ENCODE measurements around the gene CCDC183.
A peak's percentile ranks its signal among the peaks of the same experiment; 100 is the strongest.

CCDC183 gene

GRCh38 chr9:136851941-136852663, 56.0 kb downstream of the CCDC183 start, which contains the start of gene MAMDC4:
MAMDC4 (plus strand) TSS chr9:136852346; CDS start chr9:136852417, 71 bp downstream.
- peaks cover 8% of the 10 kb centered on the region for H3K4me1 ChIP-seq (ENCODE audit: control insufficient read depth, insufficient read depth, low read length)
- no peak within 1 kb of the TSS for H3K4me3 ChIP-seq (ENCODE audit: low read length)
- DNase-seq (ENCODE audit: low read depth) = no peak
- H3K27me3 ChIP-seq (replicated peaks; ENCODE audit: control insufficient read depth, insufficient read depth, low read length) = no peaks in the 10 kb centered on the region
- peaks cover 6% of the 10 kb centered on the region for H3K36me3 ChIP-seq (ENCODE audit: control insufficient read depth, insufficient read depth, low read length, severe bottlenecking)
- H3K9ac ChIP-seq (ENCODE audit: low read length) = peak within 1 kb of the TSS; percentile 10
- H3K9me3 ChIP-seq (ENCODE audit: control insufficient read depth, low read length) = no peaks in the 10 kb centered on the region

GRCh38 chr9:136852664-136853595, 56.8 kb downstream of the CCDC183 start:
- Histone ChIP-seq H3K36me3 (ENCODE audit: control insufficient read depth, insufficient read depth, low read length, severe bottlenecking) (peaks cover 6% of the 10 kb centered on the region), H3K4me3 (ENCODE audit: low read length) (no peak overlapping the region), H3K9me3 (ENCODE audit: control insufficient read depth, low read length) (no peaks in the 10 kb centered on the region), H3K4me1 (ENCODE audit: control insufficient read depth, insufficient read depth, low read length) (peaks cover 8% of the 10 kb centered on the region), H3K27me3 (replicated peaks; ENCODE audit: control insufficient read depth, insufficient read depth, low read length) (no peaks in the 10 kb centered on the region), H3K9ac (ENCODE audit: low read length) (no peak overlapping the region)
- no peak for DNase-seq (ENCODE audit: low read depth)

- H3K4me3 ChIP-seq (ENCODE audit: low read length) = no peak overlapping the region
- no peak for DNase-seq (ENCODE audit: low read depth)
- H3K9me3 ChIP-seq (ENCODE audit: control insufficient read depth, low read length) = no peaks in the 10 kb centered on the region
- H3K9ac ChIP-seq (ENCODE audit: low read length) = no peak overlapping the region
- H3K4me1 ChIP-seq (ENCODE audit: control insufficient read depth, insufficient read depth, low read length) = peaks cover 8% of the 10 kb centered on the region
- no peaks in the 10 kb centered on the region for H3K27me3 ChIP-seq (replicated peaks; ENCODE audit: control insufficient read depth, insufficient read depth, low read length)
- peaks cover 6% of the 10 kb centered on the region for H3K36me3 ChIP-seq (ENCODE audit: control insufficient read depth, insufficient read depth, low read length, severe bottlenecking)
These were observed 57.5 kb downstream of the CCDC183 start for GRCh38 chr9:136853596-136854112.

GRCh38 chr9:136854113-136854841, 58.1 kb downstream of the CCDC183 start:
- Histone ChIP-seq H3K4me1 (ENCODE audit: control insufficient read depth, insufficient read depth, low read length) (peaks cover 14% of the 10 kb centered on the region), H3K9me3 (ENCODE audit: control insufficient read depth, low read length) (no peaks in the 10 kb centered on the region), H3K36me3 (ENCODE audit: control insufficient read depth, insufficient read depth, low read length, severe bottlenecking) (peaks cover 6% of the 10 kb centered on the region), H3K27me3 (replicated peaks; ENCODE audit: control insufficient read depth, insufficient read depth, low read length) (no peaks in the 10 kb centered on the region), H3K9ac (ENCODE audit: low read length) (no peak overlapping the region), H3K4me3 (ENCODE audit: low read length) (no peak overlapping the region)
- no peak for DNase-seq (ENCODE audit: low read depth)

GRCh38 chr9:136854842-136855460, 58.8 kb downstream of the CCDC183 start:
- H3K36me3 ChIP-seq (ENCODE audit: control insufficient read depth, insufficient read depth, low read length, severe bottlenecking) = peaks cover 6% of the 10 kb centered on the region
- peaks cover 17% of the 10 kb centered on the region for H3K4me1 ChIP-seq (ENCODE audit: control insufficient read depth, insufficient read depth, low read length)
- H3K4me3 ChIP-seq (ENCODE audit: low read length) = no peak overlapping the region
- no peaks in the 10 kb centered on the region for H3K9me3 ChIP-seq (ENCODE audit: control insufficient read depth, low read length)
- H3K27me3 ChIP-seq (replicated peaks; ENCODE audit: control insufficient read depth, insufficient read depth, low read length) = no peaks in the 10 kb centered on the region
- no peak for DNase-seq (ENCODE audit: low read depth)
- H3K9ac ChIP-seq (ENCODE audit: low read length) = no peak overlapping the region

GRCh38 chr9:136855461-136856078, 59.4 kb downstream of the CCDC183 start:
- H3K4me1 ChIP-seq (ENCODE audit: control insufficient read depth, insufficient read depth, low read length) = peaks cover 12% of the 10 kb centered on the region
- no peak for DNase-seq (ENCODE audit: low read depth)
- no peak overlapping the region for H3K4me3 ChIP-seq (ENCODE audit: low read length)
- H3K9me3 ChIP-seq (ENCODE audit: control insufficient read depth, low read length) = no peaks in the 10 kb centered on the region
- H3K27me3 ChIP-seq (replicated peaks; ENCODE audit: control insufficient read depth, insufficient read depth, low read length) = no peaks in the 10 kb centered on the region
- H3K36me3 ChIP-seq (ENCODE audit: control insufficient read depth, insufficient read depth, low read length, severe bottlenecking) = peaks cover 8% of the 10 kb centered on the region
- no peak overlapping the region for H3K9ac ChIP-seq (ENCODE audit: low read length)

- Histone ChIP-seq H3K27me3 (replicated peaks; ENCODE audit: control insufficient read depth, insufficient read depth, low read length) (no peaks in the 10 kb centered on the region), H3K36me3 (ENCODE audit: control insufficient read depth, insufficient read depth, low read length, severe bottlenecking) (peaks cover 13% of the 10 kb centered on the region), H3K4me3 (ENCODE audit: low read length) (no peak overlapping the region), H3K9me3 (ENCODE audit: control insufficient read depth, low read length) (no peaks in the 10 kb centered on the region), H3K9ac (ENCODE audit: low read length) (no peak overlapping the region), H3K4me1 (ENCODE audit: control insufficient read depth, insufficient read depth, low read length) (peaks cover 12% of the 10 kb centered on the region)
- DNase-seq (ENCODE audit: low read depth) = no peak
These were observed 59.9 kb downstream of the CCDC183 start for GRCh38 chr9:136856079-136856476.

GRCh38 chr9:136856541-136857141, 60.5 kb downstream of the CCDC183 start:
- Histone ChIP-seq H3K36me3 (ENCODE audit: control insufficient read depth, insufficient read depth, low read length, severe bottlenecking) (peaks cover 13% of the 10 kb centered on the region), H3K4me3 (ENCODE audit: low read length) (no peak overlapping the region), H3K27me3 (replicated peaks; ENCODE audit: control insufficient read depth, insufficient read depth, low read length) (no peaks in the 10 kb centered on the region), H3K9ac (ENCODE audit: low read length) (no peak overlapping the region), H3K9me3 (ENCODE audit: control insufficient read depth, low read length) (no peaks in the 10 kb centered on the region), H3K4me1 (ENCODE audit: control insufficient read depth, insufficient read depth, low read length) (peaks cover 12% of the 10 kb centered on the region)
- DNase-seq (ENCODE audit: low read depth) = no peak

- H3K4me3 ChIP-seq (ENCODE audit: low read length) = no peak overlapping the region
- DNase-seq (ENCODE audit: low read depth) = no peak
- no peaks in the 10 kb centered on the region for H3K27me3 ChIP-seq (replicated peaks; ENCODE audit: control insufficient read depth, insufficient read depth, low read length)
- no peaks in the 10 kb centered on the region for H3K9me3 ChIP-seq (ENCODE audit: control insufficient read depth, low read length)
- H3K36me3 ChIP-seq (ENCODE audit: control insufficient read depth, insufficient read depth, low read length, severe bottlenecking) = peaks cover 19% of the 10 kb centered on the region
- no peak overlapping the region for H3K9ac ChIP-seq (ENCODE audit: low read length)
- H3K4me1 ChIP-seq (ENCODE audit: control insufficient read depth, insufficient read depth, low read length) = peaks cover 12% of the 10 kb centered on the region
These were observed 61.0 kb downstream of the CCDC183 start for GRCh38 chr9:136857166-136857565.
